GM18498 (cell line): Measurements from ENCODE around the gene IGSF9B.

ENCODE experiments used
- ATAC-seq: cut with Tn5 transposase; IDR thresholded peaks from one replicate; pipeline ENCODE4 v1.9.1; 2021; ENCODE audit warnings: mild to moderate bottlenecking, moderate library complexity; ENCODE audit not compliant: unreplicated experiment

Gene IGSF9B

GRCh38 chr11:133921513-133921912 lies 35.3 kb downstream of the IGSF9B start:
- no peak for ATAC-seq

- ATAC-seq = no peak
These were observed 35.7 kb downstream of the IGSF9B start for GRCh38 chr11:133921026-133921425.

- no peak for ATAC-seq
These were observed 36.4 kb downstream of the IGSF9B start for GRCh38 chr11:133920109-133920990.

- no peak for ATAC-seq
These were observed 37.2 kb downstream of the IGSF9B start for GRCh38 chr11:133919330-133920108.

- ATAC-seq = no peak
These were observed 38.0 kb downstream of the IGSF9B start for GRCh38 chr11:133918608-133919260.

- no peak for ATAC-seq
These were observed 38.7 kb downstream of the IGSF9B start for GRCh38 chr11:133917921-133918607.

DNA sequence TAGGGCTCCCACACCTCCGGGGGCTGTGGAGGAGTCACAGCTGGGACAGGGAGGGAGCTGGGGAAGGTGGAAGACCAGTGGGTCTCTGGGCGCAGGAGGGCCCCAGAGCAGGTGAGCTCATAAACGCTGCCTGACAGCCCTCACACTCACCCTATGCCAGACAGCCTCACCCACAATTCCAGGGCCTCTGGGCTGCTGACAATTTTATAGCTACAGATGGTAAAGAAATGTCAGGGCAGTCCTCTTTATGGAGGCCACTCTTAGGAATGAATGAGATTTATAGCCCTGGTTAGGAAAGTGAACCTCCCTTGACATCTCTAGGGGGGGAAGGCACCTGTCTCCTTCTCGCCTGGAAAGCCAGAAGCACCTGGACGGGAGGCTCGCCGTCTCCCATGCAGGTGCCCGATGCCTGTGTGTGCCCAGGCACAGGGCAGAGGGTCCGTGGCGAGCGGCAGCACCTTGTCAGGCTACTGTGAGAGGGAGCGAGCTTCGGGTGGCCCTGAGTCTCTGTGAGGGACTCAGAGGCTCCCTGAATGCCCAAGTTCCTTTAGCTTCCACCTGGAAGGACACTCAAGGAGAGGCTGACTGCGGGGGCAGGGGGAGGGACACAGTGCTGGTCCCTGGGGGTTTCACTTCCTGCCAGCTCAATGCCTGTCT lies 39.9 kb downstream of the IGSF9B start:
- no peak for ATAC-seq

GRCh38 chr11:133913761-133914160 lies 43.0 kb downstream of the IGSF9B start:
- no peak for ATAC-seq

DNA sequence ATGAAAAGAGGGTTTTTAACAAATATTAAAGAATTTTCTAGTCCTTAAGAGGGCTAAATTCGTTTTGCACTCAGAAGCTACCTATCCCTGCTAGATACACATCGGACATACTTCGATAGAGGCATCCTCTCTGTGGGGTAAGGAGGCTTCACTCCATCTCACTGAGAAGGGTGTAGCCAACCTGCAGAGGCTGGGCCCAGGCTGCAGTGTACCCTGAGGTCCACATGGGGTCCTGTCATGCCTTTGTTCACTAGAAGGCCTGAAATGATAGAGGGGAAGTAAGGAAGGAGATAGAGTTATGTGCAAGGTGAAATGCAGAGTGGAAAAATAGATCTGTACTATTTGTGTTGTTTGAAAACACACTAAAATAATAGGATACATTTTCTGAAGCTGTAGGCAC lies 45.6 kb downstream of the IGSF9B start:
- no peak for ATAC-seq

DNA sequence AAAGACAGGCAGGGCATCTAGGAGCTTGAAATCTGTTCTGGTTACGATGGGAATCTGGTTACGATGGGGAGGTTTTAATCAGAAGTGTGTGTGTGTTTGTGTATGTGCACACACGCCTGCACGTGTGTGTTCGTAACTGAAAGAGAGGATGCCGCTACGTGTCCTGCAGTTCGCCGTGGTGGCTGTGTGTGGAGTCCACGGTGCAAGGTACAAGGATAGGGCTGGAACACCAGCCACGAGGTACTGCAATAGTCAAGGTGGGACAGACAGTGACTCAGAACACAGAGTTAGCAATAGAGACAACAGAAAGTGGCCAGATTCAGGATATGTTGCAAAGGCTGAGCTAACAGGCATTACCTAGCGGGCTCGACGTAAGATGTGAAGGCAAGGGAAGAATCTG lies 46.7 kb downstream of the IGSF9B start:
- ATAC-seq = no peak

DNA sequence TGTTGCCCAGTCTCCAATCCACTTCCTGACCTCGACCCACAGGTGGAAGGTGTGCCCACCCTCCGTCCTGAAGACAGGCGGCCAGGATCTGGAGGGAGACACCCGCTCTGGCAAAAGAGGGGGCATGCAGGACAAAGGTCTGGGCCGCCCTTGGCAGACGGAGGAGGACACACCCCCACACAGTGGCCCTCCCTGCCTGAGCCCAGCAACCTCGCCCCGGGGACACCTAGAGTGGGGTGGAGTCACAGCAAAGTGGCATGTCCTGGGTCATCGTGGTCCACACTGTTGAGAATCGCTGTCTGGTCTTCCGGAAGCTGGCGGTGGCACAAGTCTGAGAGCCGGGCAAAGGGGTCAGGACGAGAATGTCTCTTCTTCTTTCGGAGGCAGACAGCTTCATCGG lies 47.9 kb downstream of the IGSF9B start:
- no peak for ATAC-seq

DNA sequence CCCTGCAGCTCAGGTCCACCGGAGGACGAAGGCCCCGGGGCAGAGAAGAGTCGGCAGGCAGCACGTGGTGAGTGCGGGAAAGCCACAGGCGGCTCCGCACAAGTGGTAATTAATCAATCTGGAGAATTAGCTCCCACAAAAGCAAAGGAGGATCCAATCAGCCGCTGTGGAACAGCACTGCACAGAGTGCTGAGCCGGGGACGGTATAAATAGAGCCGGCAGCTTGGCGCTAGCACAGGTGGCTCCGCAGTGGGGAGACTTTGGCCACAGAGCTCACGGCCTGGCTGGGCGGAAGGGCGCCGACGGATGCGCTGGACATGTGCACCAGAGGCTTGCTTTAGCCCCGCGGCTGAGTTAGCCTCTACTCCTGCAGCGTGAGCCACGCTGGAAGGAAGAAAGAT lies 48.9 kb downstream of the IGSF9B start:
- no peak for ATAC-seq

GRCh38 chr11:133907216-133907615 lies 49.6 kb downstream of the IGSF9B start:
- no peak for ATAC-seq

GRCh38 chr11:133906746-133907145 lies 50.0 kb downstream of the IGSF9B start:
- no peak for ATAC-seq

- no peak for ATAC-seq
These were observed 50.5 kb downstream of the IGSF9B start for GRCh38 chr11:133906241-133906640.

DNA sequence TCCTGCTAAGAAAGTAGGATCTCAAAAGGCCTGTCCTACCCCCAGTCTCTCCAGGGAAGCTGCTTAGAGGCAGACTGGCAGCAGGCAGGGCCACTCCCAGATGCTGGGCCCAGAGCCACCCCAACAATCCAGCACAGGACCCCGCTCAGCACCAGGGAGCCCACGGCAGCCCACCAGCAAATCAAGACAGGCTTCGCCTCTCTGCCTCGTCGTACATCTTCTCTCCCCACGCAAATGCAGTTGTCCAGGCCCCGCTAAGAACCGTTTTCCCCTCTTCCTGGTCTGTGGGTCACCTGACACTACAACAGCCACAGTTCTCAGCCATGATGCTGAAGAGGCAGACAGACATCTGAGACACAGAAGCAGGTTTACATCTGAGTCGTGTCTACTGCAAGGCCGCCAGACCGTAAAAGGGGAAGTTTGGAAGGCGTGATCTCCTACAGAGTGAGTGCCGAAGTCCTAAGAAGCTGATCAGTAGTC lies 51.1 kb downstream of the IGSF9B start:
- ATAC-seq = no peak

DNA sequence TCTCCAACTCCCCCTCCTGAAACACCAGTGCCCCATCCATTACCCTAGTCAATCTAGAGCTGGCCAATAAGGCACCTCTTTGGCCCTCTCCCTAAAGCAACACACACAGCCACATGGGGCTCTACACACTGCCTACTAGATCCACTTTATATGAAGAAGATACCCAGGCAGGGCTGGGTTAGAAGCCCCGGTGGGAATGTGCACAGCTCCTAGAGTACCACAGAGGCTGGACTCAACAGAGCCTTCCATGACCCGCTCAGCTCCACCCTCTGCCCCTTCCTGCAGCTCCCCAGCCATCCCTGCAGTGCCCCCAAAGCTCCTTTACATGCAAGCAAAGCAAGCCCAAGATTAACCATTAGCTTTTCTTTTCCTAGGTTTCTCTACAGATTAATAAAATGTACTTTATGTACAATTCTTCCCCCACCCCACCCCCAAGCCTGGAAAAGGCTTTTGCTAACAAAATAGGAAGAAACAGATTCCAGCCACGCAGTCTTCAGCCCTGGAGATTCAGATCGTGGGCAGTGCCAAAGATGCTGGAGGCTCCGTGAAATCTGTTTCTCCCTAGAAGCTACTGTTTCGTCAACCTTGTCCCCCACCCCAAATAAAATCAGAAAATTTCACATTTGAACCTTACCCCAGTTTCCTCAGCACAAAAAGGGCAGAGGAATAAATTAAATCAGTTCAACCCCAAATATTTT lies 51.8 kb downstream of the IGSF9B start:
- ATAC-seq = no peak

GRCh38 chr11:133903875-133904817 lies 52.6 kb downstream of the IGSF9B start:
- ATAC-seq = no peak

DNA sequence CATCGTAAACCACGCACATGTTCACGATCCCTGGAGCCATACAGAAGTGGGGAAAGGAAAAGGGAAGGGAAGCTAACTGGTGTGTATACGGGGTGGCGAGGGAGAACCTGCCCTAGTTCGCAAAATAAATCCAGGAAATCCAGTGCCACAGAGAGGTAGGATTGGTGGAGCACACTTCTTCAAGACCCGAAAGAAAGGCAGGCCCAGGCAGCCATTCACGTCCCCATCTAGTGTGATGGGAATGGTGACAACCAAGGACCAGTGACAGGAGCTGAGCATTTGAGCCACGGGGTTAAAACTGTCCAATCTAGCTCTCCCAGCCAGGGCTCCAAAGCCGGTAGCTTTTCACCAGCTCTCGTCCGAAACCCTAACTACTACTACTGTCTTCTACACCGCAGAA lies 53.7 kb downstream of the IGSF9B start:
- ATAC-seq = no peak
